HepG2 (cell line): ENCODE data around the gene LAMB4.

Source experiments
- PAWR ChIP-seq: sonication (generic); formaldehyde crosslinking; IDR thresholded peaks from 2 replicates; pipeline ENCODE4 v1.4.0; 2020; ENCODE audit warnings: missing genetic modification reagents, mild to moderate bottlenecking, borderline replicate concordance
- YY1 ChIP-seq: IDR thresholded peaks from 2 replicates; pipeline ENCODE4 v1.6.1; 2011; ENCODE audit warnings: low read length, low read depth, moderate library complexity, mild to moderate bottlenecking; ENCODE audit not compliant: insufficient read depth, insufficient replicate concordance

- TF ChIP-seq YY1 (no peak), PAWR (CRISPR knock-in tag) (no peak)
Measured at GRCh38 chr7:108078691-108079090, 51.5 kb downstream of the LAMB4 start.
